Neural crest cell (in vitro differentiated cells): ENCODE measurements around the gene ATP9B. TPM values are rescaled to one million over a fixed set of nuclear protein-coding genes. Genes with fewer than 3 reads are reported as not detected.
A peak's percentile ranks its signal among the peaks of the same experiment; 100 is the strongest.

Experiments
- DNase-seq: peaks from one replicate; pipeline ENCODE4 v3.0.0; 2021; ENCODE audit warnings: low read depth, mixed read lengths, low spot score
- H3K27ac Mint-ChIP-seq: one replicate; pipeline ENCODE4 v1.8.0; 2021; ENCODE audit warnings: mild to moderate bottlenecking, mixed read lengths; ENCODE audit not compliant: unreplicated experiment
- H3K27me3 Mint-ChIP-seq: 2 replicates; pipeline ENCODE4 v1.8.0; 2021; ENCODE audit warnings: low read depth, mild to moderate bottlenecking, mixed read lengths
- H3K36me3 Mint-ChIP-seq: 2 replicates; pipeline ENCODE4 v1.8.0; 2021; ENCODE audit warnings: low read depth, mild to moderate bottlenecking, mixed read lengths
- H3K4me1 Mint-ChIP-seq: 2 replicates; pipeline ENCODE4 v1.8.0; 2021; ENCODE audit warnings: mixed read lengths
- H3K4me3 Mint-ChIP-seq: one replicate; pipeline ENCODE4 v1.8.0; 2021; ENCODE audit warnings: mild to moderate bottlenecking, mixed read lengths
- H3K9me3 Mint-ChIP-seq: 2 replicates; pipeline ENCODE4 v1.8.0; 2021; ENCODE audit warnings: mixed read lengths
- total RNA-seq: library from RNA; stranded (reverse); gene quantifications from 2 replicates; pipeline ENCODE4 v1.2.1, GENCODE V29; 2021
- TF ChIP-seq, protein P1 (sequence below): fragments of 200-600 bp; sonication (generic); conservative IDR thresholded peaks from 2 replicates; pipeline ENCODE4 v1.5.0; 2021; ENCODE audit warnings: antibody characterized with exemption, mild to moderate bottlenecking

Gene ATP9B
- total RNA-seq, 1 donor from 2014 or later: 32.9 TPM

DNA sequence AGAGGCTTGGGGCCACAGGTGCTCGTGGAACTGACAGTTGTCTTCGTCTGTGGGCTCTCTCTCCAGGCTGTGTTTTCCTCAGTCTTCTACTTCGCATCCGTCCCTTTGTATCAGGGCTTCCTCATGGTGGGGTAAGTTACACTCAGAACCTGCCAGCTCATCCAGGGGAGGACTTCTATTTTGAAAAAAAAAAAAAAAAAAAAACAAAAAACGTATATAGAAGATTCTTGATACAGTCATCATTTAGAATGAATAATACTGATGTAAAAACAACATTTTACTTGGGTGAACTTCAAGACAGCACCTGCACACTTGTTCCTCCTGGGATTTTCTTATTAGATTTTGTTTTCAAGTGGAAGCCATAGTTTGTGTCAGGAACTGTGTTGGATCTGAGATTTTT lies 278.9 kb downstream of the ATP9B start:
- H3K9me3 Mint-ChIP-seq: no peaks in the 10 kb centered on the region
- no peak overlapping the region for H3K27ac Mint-ChIP-seq
- no peak for DNase-seq
- TF ChIP-seq, protein P1, sequence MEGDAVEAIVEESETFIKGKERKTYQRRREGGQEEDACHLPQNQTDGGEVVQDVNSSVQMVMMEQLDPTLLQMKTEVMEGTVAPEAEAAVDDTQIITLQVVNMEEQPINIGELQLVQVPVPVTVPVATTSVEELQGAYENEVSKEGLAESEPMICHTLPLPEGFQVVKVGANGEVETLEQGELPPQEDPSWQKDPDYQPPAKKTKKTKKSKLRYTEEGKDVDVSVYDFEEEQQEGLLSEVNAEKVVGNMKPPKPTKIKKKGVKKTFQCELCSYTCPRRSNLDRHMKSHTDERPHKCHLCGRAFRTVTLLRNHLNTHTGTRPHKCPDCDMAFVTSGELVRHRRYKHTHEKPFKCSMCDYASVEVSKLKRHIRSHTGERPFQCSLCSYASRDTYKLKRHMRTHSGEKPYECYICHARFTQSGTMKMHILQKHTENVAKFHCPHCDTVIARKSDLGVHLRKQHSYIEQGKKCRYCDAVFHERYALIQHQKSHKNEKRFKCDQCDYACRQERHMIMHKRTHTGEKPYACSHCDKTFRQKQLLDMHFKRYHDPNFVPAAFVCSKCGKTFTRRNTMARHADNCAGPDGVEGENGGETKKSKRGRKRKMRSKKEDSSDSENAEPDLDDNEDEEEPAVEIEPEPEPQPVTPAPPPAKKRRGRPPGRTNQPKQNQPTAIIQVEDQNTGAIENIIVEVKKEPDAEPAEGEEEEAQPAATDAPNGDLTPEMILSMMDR: no peak
- H3K36me3 Mint-ChIP-seq: peaks cover 21% of the 10 kb centered on the region
- no peaks in the 10 kb centered on the region for H3K4me1 Mint-ChIP-seq
- H3K27me3 Mint-ChIP-seq: no peaks in the 10 kb centered on the region
- H3K4me3 Mint-ChIP-seq: no peak overlapping the region

DNA sequence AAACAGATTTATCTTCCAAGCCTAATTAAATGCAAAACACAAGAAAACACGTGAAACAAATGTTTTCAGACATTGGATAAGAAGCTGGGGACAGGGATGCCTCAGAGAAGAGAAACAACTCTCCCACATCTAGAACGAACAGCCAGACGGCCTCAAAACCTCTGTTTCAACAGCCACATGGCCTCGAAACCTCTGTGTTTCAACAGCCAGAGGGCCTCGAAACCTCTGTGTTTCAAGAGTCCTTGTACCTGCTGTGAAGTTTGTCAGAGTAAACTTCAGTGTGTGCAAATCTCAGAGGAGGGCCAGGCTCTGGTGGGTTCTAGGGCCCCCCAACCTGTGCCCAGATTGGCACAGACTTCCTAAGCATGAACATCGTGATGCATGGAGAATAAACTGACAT lies 283.2 kb downstream of the ATP9B start:
- TF ChIP-seq, protein P1: no peak
- Mint-ChIP-seq H3K27ac (no peak overlapping the region), H3K4me3 (no peak overlapping the region), H3K9me3 (no peaks in the 10 kb centered on the region), H3K36me3 (peaks cover 2% of the 10 kb centered on the region), H3K4me1 (no peaks in the 10 kb centered on the region), H3K27me3 (no peaks in the 10 kb centered on the region)
- no peak for DNase-seq

DNA sequence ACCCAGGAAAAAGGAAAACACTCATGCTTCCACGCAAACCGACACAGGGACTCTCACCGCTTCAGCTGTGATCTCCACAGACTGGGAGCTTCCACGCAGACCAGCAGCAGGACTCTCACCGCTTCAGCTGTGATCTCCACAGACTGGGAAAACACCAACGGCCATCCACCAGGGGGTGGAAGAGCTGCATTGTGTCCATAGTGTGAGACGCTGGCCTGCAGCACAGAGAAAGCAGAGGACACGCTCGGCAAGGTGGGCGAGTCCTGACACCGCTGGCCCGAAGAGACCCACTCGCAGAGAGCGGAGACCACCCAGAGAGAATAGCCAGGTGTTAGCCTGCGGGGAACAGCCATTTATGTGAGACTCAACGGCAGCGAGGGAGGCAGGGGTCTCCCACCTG lies 284.1 kb downstream of the ATP9B start:
- H3K27ac Mint-ChIP-seq: peak overlapping the region; percentile 16
- H3K36me3 Mint-ChIP-seq: peaks cover 2% of the 10 kb centered on the region
- TF ChIP-seq, protein P1: peak; percentile 42
- H3K9me3 Mint-ChIP-seq: no peaks in the 10 kb centered on the region
- H3K4me1 Mint-ChIP-seq: no peaks in the 10 kb centered on the region
- no peak overlapping the region for H3K4me3 Mint-ChIP-seq
- no peaks in the 10 kb centered on the region for H3K27me3 Mint-ChIP-seq
- DNase-seq: peak; percentile 18

DNA sequence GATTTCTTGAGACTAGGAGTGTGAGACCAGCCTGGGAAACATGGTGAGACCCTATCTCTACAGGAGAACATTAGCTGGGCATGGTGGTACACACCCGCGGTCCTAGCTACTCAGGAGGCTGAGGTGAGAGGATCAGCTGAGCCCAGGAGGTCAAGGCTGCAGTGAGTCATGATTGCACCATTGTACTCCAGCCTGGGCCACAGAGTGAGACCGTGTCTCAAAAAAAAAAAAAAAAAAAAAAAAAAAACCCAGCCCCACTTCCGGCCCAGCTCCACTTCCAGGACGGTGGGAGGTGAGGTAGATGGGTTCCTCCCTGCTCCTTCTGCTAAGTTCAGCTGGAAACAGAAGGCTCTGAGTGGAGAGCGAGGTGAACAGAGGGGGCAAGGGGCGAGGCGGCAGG lies 285.2 kb downstream of the ATP9B start:
- TF ChIP-seq, protein P1: no peak
- no peaks in the 10 kb centered on the region for H3K4me1 Mint-ChIP-seq
- H3K27me3 Mint-ChIP-seq: no peaks in the 10 kb centered on the region
- no peak for DNase-seq
- no peak overlapping the region for H3K27ac Mint-ChIP-seq
- H3K36me3 Mint-ChIP-seq: no peaks in the 10 kb centered on the region
- no peak overlapping the region for H3K4me3 Mint-ChIP-seq
- no peaks in the 10 kb centered on the region for H3K9me3 Mint-ChIP-seq

DNA sequence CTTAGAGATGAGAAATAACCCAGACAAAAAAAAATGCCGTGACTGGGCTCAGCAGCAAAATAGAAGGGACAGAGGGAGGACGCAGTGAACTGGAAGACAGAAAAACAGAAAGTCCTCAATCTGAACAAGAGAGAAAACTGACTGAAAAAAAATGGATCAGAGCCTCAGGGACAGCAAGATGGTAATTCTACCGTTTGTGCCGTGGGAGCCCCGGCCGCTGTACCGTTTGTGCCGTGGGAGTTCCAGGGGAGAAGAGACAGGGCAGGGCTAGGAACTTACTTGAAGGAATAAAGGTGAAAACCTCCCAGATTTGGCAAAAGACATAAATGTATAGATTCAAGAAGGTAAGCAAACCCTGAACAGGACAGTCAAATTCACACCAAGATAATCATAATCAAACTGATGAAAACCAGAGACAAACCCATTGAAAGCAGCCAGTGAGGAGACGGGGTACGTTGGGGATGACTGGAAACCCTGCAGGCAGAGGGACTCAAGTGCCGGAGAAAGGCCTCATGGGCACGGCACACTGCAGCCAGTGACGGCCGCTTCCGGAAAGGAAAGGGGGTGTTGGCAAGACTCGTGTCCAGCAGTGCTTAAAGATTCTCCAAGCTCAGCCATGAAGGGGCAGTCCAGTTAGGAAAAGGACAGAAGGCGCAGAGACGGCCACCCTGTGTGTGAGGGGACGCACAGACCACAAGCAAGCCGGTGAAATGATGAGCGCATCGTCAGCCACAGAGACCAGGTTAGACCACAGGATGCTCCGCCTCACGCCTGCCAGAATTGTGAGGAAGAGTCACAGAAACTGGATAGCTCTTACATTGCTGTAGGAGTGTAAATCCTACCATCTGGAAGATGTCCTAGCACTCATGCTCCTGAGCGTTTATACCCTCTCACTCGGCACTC lies 286.5 kb downstream of the ATP9B start:
- Mint-ChIP-seq H3K4me1 (no peaks in the 10 kb centered on the region), H3K27me3 (no peaks in the 10 kb centered on the region), H3K27ac (peak overlapping the region; percentile 3), H3K4me3 (no peak overlapping the region), H3K36me3 (no peaks in the 10 kb centered on the region), H3K9me3 (no peaks in the 10 kb centered on the region)
- TF ChIP-seq, protein P1: no peak
- DNase-seq: no peak
